Body of pancreas (tissue), 4 donors: Measurements from ENCODE around the gene MED14. TPM values are rescaled to one million over a fixed set of nuclear protein-coding genes. Genes with fewer than 3 reads are reported as not detected.

Experiments used
- ATAC-seq: fragments of 150-250 bp; one replicate; pipeline ENCODE4 v1.9.1; 2016
- DNase-seq, 4 donors: peaks; one replicate each; pipeline ENCODE4 v3.0.0-alpha.2; 2019
- H3K27ac ChIP-seq, 4 donors: fragments of 200-600 bp; sonication (generic); 1 replicate in 3 of 4; 2 replicates in 1 of 4; pipeline versions ENCODE4 v1.5.1 to v1.6.1; 2016 to 2019; ENCODE audit warnings: mild to moderate bottlenecking in 1 of 4, mixed read lengths in 1 of 4, moderate library complexity in 1 of 4
- H3K27me3 ChIP-seq, 2 donors: fragments of 200-600 bp; sonication (generic); one replicate each; pipeline ENCODE4 v1.6.0; 2016; ENCODE audit warnings: mild to moderate bottlenecking in 1 of 2
- H3K36me3 ChIP-seq, 2 donors: fragments of 200-600 bp; sonication (generic); replicated peaks in 1 of 2; 2 replicates each; pipeline ENCODE4 v1.5.1; 2016; ENCODE audit warnings: low read depth in 2 of 2; ENCODE audit not compliant: insufficient read depth in 1 of 2
- H3K4me1 ChIP-seq: fragments of 200-600 bp; sonication (generic); one replicate; pipeline ENCODE4 v1.6.0; 2016
- H3K4me3 ChIP-seq, 2 donors: fragments of 200-600 bp; sonication (generic); 1 replicate in 1 of 2; 2 replicates in 1 of 2; pipeline ENCODE4 v1.5.1; 2016 to 2019
- H3K9me3 ChIP-seq, 3 donors: fragments of 200-600 bp; sonication (generic); 1 replicate in 2 of 3; 2 replicates in 1 of 3; pipeline ENCODE4 v1.5.1; 2016
- CTCF ChIP-seq, 7 experiments: fragments of 450-650 bp in 4 of 7; fragments of 200-600 bp in 3 of 7; sonication (generic) in 3 of 7; IDR thresholded peaks; one replicate each; pipeline ENCODE4 v1.5.1; 2016 to 2019; ENCODE audit warnings: antibody characterized with exemption in 7 of 7
- POLR2A ChIP-seq, 3 donors: fragments of 450-650 bp; IDR thresholded peaks; one replicate each; pipeline ENCODE4 v1.6.1; 2016; ENCODE audit warnings: antibody characterized with exemption in 3 of 3, mild to moderate bottlenecking in 2 of 3
- WGBS, 2 donors: methylation state at CpG; one replicate each; pipeline ENCODE4 v1.1.5; 2017; 5-methylcytosine and 5-hydroxymethylcytosine counted together
- intact Hi-C: fragments of 100-400 bp; cut with DNase I; formaldehyde crosslinking; loops from one replicate; pipeline ENCODE4 v1.15.1; 2023
- total RNA-seq, 2 donors: library from RNA; depleted of rRNA; stranded (reverse); fragments of >200 nt; gene quantifications; one replicate each; pipeline ENCODE4 v1.1.0, GENCODE V29; 2016

MED14 gene
- total RNA-seq, 2 donors from 2014 or later = 21.4 to 27.0 TPM

GRCh38 chrX:40653535-40653934 is 81.8 kb downstream of the MED14 start:
- TF ChIP-seq CTCF (IDR thresholded peaks at IDR 0.05) (no peak), POLR2A (IDR thresholded peaks at IDR 0.05) (no peak)
- intact Hi-C loops = no loop called here
- Histone ChIP-seq H3K36me3 (no peaks in the 10 kb centered on the region), H3K27ac (no peak overlapping the region), H3K4me3 (no peak overlapping the region), H3K4me1 (no peaks in the 10 kb centered on the region), H3K9me3 (no peaks in the 10 kb centered on the region), H3K27me3 (no peaks in the 10 kb centered on the region)
- WGBS, 2 donors = 67 to 73% methylated on average over 2 of the region's 2 CpGs
- ATAC-seq (no peak), DNase-seq (no peak)

- no peak for TF ChIP-seq POLR2A (IDR thresholded peaks at IDR 0.05)
- no peak for TF ChIP-seq CTCF (IDR thresholded peaks at IDR 0.05)
- H3K27me3 ChIP-seq = no peaks in the 10 kb centered on the region
- DNase-seq (no peak), ATAC-seq (no peak)
- H3K9me3 ChIP-seq = no peaks in the 10 kb centered on the region
- H3K27ac ChIP-seq = no peak overlapping the region
- no peaks in the 10 kb centered on the region for H3K36me3 ChIP-seq
- H3K4me3 ChIP-seq = no peak overlapping the region
- intact Hi-C loops = no loop called here
- H3K4me1 ChIP-seq = peaks cover 4% of the 10 kb centered on the region
- 75 to 83% methylated on average over 1 of the region's 1 CpG for WGBS, 2 donors
Measured at GRCh38 chrX:40652664-40653063, 82.7 kb downstream of the MED14 start.

- Histone ChIP-seq H3K36me3 (no peaks in the 10 kb centered on the region), H3K4me3 (no peak overlapping the region), H3K27me3 (no peaks in the 10 kb centered on the region), H3K4me1 (peaks cover 4% of the 10 kb centered on the region), H3K9me3 (no peaks in the 10 kb centered on the region), H3K27ac (no peak overlapping the region)
- intact Hi-C loops = no loop called here
- 0% methylated on average over 3 of the region's 3 CpGs for WGBS, 2 donors
- ATAC-seq (no peak), DNase-seq (peak; percentile 67 to 84 (median 73))
- TF ChIP-seq CTCF (IDR thresholded peaks at IDR 0.05) (peak; percentile 38 to 90 (median 71)), POLR2A (IDR thresholded peaks at IDR 0.05) (no peak)
Measured at GRCh38 chrX:40651620-40652223, 83.6 kb downstream of the MED14 start.

- intact Hi-C loops = no loop called here
- whole genome bisulfite sequencing, 2 donors = 0 to 1% methylated on average over 3 to 38 of the region's 66 CpGs
- TF ChIP-seq CTCF (IDR thresholded peaks at IDR 0.05) = no peak
- TF ChIP-seq POLR2A (IDR thresholded peaks at IDR 0.05) = peak in 2 of 3 donors; percentile 49 to 59
- Histone ChIP-seq H3K27me3 (no peaks in the 10 kb centered on the region), H3K9me3 (no peaks in the 10 kb centered on the region), H3K4me1 (peaks cover 21% of the 10 kb centered on the region), H3K27ac (peak within 1 kb of the TSS; percentile 72 to 89 (median 81)), H3K36me3 (no peaks in the 10 kb centered on the region), H3K4me3 (peak within 1 kb of the TSS; percentile 52 to 75)
- DNase-seq (peak; percentile 91 to 96 (median 94)), ATAC-seq (peak; percentile 92)
Measured at GRCh38 chrX:40647307-40648197, 87.8 kb downstream of the MED14 start, which contains the start of gene CXorf38. Gene CXorf38 (minus strand): TSS chrX:40647561. CDS start chrX:40647520, 41 bp downstream.
